Stimulated activated CD4-positive, alpha-beta T cell treated with anti-CD3 and anti-CD28 coated beads, Interleukin-2, amount 100 ng/mL, for 4 hours (primary cell): ENCODE data around the gene TTL.
"Not testable (repeated sequence)": the region's sequence is repeated elsewhere in the genome, so short reads cannot be mapped to it uniquely, and the experiment has no call there.

Experiments used
- DNase-seq: peaks from one replicate; pipeline ENCODE4 v3.0.0-alpha.2; 2020; ENCODE audit warnings: low read depth

Gene TTL

DNA sequence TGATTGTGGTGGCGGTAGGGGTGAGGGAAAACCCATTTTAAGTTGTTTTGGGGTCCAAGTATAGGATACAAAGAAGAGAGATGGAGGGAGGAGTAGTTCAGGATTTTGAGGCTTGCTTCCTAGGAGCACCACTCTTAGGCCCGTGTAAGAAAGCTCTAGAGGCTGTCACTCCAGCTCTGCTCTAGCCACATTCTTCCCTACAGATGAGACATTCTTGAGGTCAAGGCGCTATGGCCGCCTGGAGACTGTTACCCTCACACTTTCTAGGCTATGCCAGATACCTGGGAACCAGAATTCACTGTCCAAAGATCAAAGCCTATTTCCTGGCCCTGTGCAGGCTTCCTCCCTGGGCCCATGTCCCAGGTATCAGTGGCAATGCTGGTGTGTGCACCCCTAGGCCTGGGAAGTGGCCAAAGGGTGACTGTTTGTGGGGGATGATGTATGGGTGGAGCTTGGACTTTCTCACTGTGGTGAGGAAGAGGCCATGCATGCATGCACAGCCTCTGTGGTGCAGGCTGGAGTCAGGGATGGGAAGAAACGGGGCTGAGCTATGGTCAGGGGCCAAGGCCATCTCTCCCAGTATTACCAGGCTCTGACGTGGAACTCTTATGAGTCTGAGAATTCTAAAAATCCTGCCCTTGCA is 7.0 kb upstream of the TTL start:
- DNase-seq: no peak

- no peak for DNase-seq
These were observed 5.5 kb upstream of the TTL start for GRCh38 chr2:112476434-112476833.

- peak; percentile 9 for DNase-seq
These were observed 1.4 kb upstream of the TTL start for GRCh38 chr2:112480530-112481049.

GRCh38 chr2:112481050-112481527 is 867 bp upstream of the TTL start:
- DNase-seq: peak; percentile 75

GRCh38 chr2:112482309-112483041 is 519 bp downstream of the TTL start:
- peak; percentile 16 for DNase-seq

GRCh38 chr2:112483042-112483473 is 1.1 kb downstream of the TTL start:
- DNase-seq: no peak

DNA sequence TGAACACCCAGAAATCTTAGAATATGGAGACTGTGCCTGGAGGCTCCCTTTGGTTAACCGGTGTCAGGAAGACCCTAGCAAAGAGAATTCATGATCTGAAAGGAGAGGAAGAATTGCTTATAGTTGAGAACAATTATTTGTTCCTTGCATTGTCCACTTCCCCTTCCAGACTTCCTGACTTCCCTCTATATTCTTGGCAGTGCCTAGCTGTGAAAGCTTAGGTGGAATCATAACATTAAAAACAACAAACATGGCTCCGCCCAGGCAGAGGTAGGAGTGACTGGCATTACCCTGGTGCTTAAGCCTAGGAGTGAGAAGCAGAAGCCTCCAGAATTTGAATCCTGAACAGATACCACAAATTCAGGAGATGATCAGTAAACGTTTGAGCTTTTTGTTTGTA is 1.9 kb downstream of the TTL start:
- DNase-seq: no peak

- DNase-seq: no peak
These were observed 3.9 kb downstream of the TTL start for GRCh38 chr2:112485849-112486248.

GRCh38 chr2:112486895-112487294 is 4.9 kb downstream of the TTL start:
- DNase-seq: no peak

DNA sequence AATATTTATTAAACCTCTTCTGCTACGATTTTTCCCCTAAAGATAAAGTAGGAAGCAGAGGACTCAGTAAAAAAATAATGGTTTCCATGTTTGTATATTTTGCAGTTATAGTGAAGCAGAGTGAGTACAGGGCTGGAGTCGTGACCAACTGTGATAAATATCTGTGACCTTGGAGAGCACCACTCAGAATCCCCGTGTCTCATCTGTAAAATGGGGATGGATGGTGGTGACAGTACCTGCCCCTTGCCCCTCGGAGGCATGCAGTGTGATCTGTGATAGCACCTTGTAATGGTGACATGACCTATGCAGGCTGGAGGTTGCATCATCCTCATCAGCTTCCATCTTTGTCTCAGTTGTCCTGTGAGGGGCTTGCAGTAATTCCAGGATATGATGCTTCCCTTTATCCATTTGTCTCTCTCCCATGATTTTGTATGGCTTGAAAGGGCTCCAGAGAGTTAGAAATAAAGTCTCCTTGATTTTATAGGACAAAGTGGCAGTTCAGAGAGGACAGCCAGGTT is 5.5 kb downstream of the TTL start:
- no peak for DNase-seq

DNA sequence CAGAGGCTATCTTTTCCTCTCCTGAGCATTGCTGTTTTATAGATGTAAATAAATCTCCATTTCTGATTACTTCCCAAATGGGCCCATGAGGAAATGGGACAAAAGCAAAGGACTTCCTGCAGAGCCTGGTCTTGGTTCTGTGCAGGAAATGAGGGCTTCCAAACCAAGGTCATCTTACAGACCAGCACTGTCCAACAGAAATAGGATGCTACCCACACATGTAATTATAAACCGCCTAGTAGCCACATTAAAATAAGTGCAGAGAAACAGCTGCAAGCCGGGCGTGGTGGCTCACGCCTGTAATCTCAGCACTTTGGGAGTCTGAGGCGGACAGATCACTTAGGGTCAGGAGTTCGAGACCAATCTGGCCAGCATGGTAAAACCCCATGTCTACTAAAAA is 6.2 kb downstream of the TTL start:
- DNase-seq: no peak

DNA sequence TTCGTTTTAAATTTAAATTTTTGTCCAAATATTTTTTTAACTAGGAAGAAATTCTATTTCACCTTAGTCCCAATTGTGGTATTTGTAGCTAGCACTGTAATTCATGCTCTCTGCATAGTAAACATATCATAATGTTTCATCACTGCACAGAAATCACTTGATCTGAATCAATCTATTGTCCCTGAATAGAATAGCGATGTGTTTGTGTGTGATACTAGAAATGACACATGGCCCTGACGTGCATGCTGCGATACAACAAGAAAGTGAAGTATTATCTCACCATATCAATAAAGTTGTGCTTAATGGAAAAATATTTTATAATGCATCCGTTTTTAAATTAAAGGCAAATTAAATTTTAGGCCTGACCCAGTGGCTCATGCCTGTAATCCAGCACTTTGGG is 10.0 kb downstream of the TTL start:
- DNase-seq: no peak

DNA sequence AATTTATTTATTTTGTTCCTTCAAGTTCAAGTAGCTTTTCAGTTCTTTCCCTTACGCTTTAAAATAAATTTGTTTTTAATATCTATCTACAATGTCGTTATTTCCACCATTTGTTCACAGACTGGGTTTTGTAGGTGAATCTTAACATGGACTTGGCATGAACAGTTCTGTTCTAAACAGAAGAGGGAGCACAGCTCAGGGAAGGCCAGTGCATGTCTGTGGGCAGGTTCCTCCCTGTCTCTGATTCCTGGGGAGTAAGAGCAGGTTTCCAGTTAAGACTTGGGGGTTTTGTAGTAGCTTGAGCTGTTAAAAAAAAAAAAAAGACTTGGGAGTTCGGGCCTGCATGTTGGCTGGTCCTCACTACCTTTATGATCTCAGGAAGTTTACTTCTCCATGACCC is 11.1 kb downstream of the TTL start:
- DNase-seq: no peak

DNA sequence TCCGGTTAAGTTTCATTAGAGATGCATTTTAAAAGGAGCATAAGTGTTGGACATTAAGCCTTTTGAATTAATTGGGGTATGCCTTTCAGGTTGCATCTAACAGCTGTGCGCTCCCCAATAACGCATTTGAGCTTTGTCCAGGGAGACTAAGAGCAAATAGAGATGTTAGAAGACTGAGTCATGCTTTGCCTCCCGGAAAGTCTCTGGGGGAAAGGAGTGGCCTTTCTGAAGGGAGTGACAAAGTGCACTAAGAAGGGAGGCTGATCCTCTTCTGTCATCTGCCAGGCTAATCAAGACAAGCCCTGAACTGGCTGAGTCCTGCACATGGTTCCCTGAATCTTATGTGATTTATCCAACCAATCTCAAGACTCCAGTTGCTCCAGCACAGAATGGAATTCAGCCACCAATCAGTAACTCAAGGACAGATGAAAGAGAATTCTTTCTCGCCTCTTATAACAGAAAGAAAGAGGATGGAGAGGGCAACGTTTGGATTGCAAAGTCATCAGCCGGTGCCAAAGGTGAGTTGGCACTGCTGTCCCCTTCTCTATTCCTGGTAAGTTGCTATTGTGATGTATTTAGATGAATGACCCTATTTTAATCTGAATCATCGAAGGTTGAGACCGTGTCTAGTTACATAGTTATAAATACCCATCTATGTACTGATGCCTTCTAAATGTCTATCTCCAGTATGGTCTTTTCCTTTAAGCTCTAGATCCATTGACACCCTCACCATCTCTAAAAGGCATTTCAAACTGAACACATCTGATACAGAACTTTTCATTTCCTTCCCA is 12.1 kb downstream of the TTL start:
- DNase-seq: no peak

DNA sequence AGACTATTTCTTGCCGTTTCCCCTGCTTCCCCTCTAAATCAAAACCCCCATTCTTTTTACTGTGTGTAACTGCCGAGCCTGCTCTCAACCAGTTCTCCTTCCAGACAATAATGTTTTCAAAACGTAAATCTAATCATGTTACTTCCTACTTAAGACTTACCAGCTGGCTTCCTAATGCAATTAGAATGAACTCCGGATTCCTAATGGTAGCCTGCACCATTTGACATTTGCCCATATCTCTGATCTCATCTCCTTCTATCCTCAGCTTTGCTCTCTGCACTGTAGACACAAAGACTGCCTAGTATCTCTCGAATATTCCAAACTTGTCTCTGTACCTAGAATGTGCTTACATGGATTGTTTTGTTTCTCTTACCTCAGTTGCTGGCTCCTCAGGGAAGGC is 12.9 kb downstream of the TTL start:
- no peak for DNase-seq

GRCh38 chr2:112495878-112496277 is 13.9 kb downstream of the TTL start:
- not testable (repeated sequence) for DNase-seq

DNA sequence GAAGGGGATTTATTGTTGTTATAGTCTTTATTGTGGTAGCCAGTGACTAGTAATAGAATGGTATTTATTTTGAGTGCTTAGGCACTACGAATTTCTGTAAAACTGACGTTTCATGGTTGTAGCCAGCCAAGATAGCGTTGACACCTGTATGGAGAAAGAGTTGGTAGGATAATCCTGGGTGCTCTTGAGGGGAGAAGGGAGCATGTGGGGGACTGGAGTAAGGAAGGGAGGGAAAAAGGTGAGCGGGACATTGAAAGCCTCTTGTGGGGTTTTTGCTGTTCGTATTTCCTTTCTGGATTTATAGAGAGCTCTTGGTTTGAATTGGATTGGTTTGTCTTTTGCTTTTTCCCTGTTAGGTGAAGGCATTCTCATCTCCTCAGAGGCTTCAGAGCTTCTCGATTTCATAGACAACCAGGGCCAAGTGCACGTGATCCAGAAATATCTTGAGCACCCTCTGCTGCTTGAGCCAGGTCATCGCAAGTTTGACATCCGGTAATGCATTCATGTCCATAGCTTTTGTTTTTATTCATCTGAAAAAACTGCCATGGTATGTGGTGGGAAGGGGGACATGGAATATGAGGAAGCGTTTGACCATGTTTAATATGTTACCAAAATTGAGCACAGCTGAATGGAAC is 19.0 kb downstream of the TTL start:
- DNase-seq: peak; percentile 35

GRCh38 chr2:112509239-112509998 is 27.5 kb downstream of the TTL start:
- DNase-seq: not testable (repeated sequence)

DNA sequence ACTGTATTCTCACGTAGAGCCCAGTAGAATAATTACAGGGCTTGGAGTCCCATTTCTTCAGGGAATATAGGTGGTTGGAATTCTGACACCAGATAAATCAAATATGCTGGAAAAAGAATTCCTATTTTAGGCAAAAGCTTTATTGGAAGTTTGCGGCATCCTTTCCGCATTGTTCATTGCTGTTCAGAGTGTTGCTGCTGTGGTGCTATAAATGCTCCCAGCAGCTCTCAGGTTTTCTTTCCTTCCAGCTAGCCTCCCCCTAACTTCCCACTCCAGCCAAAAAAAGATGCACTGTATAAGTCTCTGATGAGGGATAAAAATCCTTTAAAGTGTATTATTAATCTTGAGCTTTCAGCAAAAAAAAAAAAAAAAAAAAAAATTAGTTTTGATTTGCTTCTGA is 34.8 kb downstream of the TTL start:
- no peak for DNase-seq

- DNase-seq: no peak
These were observed 36.9 kb downstream of the TTL start for GRCh38 chr2:112518807-112519206.

- no peak for DNase-seq
These were observed 37.5 kb downstream of the TTL start for GRCh38 chr2:112519506-112519905.
